Panc1 (cell line): ENCODE measurements around the gene ZP2.

ENCODE experiments used
- CTCF ChIP-seq: fragments of 450-650 bp; IDR thresholded peaks from 2 replicates; pipeline ENCODE4 v1.5.1; 2017; ENCODE audit warnings: mild to moderate bottlenecking
- POLR2AphosphoS5 ChIP-seq: IDR thresholded peaks from 2 replicates; pipeline ENCODE4 v1.6.1; 2012; ENCODE audit warnings: mild to moderate bottlenecking, low read depth, low read length, moderate library complexity
- REST ChIP-seq, 2 experiments: IDR thresholded peaks; 2 replicates each; pipeline ENCODE4 v1.6.1; 2011 to 2012; ENCODE audit warnings: low read depth in 2 of 2, control low read depth in 1 of 2, low read length in 1 of 2, mild to moderate bottlenecking in 1 of 2, moderate library complexity in 1 of 2; ENCODE audit not compliant: insufficient read depth in 1 of 2
- SIN3A ChIP-seq: IDR thresholded peaks from 2 replicates; pipeline ENCODE4 v1.6.1; 2012; ENCODE audit warnings: low read depth, mild to moderate bottlenecking, low read length, moderate library complexity, borderline replicate concordance; ENCODE audit not compliant: insufficient read depth
- TCF7L2 ChIP-seq: IDR thresholded peaks from 2 replicates; pipeline ENCODE4 v1.6.1; 2011; ENCODE audit warnings: mild to moderate bottlenecking, low read depth, low read length, inconsistent platforms

- no peak for TF ChIP-seq CTCF
- no peak for TF ChIP-seq REST (IDR thresholded peaks at IDR 0.05; ENCODE audit: insufficient read depth in 1 of 2, low read depth in 2 of 2, low read length in 1 of 2)
- no peak for TF ChIP-seq SIN3A
- TF ChIP-seq POLR2AphosphoS5: no peak
- no peak for TF ChIP-seq TCF7L2
Observed at GRCh38 chr16:21228361-21228872, 17.0 kb upstream of the ZP2 start.
